ENCODE data around the gene ZBTB33. TPM values are rescaled to one million over a fixed set of nuclear protein-coding genes. Genes with fewer than 3 reads are reported as not detected.

The ZBTB33 gene
- total and polyA plus RNA-seq, 2 of the 13 experiments (the other 11 are each of a cell fraction or from before 2014, with no cell fraction given): 6.5 to 20.2 TPM

- no peak for TF ChIP-seq MED13 (CRISPR knock-in tag; IDR thresholded peaks at IDR 0.05)
- no peak for TF ChIP-seq FOSL1 (CRISPR knock-in tag; IDR thresholded peaks at IDR 0.05; ENCODE audit: borderline replicate concordance)
- no peak for TF ChIP-seq ZNF800 (CRISPR knock-in tag; IDR thresholded peaks at IDR 0.05)
- TF ChIP-seq AFF4 (CRISPR knock-in tag; IDR thresholded peaks at IDR 0.05): no peak
- no peak for TF ChIP-seq KMT2B (CRISPR knock-in tag; IDR thresholded peaks at IDR 0.05)
- TF ChIP-seq ZNF33A (CRISPR knock-in tag; IDR thresholded peaks at IDR 0.05; ENCODE audit: borderline replicate concordance): no peak
- TF ChIP-seq RXRA (CRISPR knock-in tag; IDR thresholded peaks at IDR 0.05): peak; percentile 78; the same call in 1 of the 2 replicates
- peak; percentile 80; the same call in 1 of the 2 replicates for TF ChIP-seq ISL2 (CRISPR knock-in tag; IDR thresholded peaks at IDR 0.05)
- no peak for TF ChIP-seq ZBED4 (CRISPR knock-in tag; IDR thresholded peaks at IDR 0.05; ENCODE audit: borderline replicate concordance)
- TF ChIP-seq RARG (CRISPR knock-in tag; IDR thresholded peaks at IDR 0.05; ENCODE audit: low read depth): no peak
- TF ChIP-seq SRSF1 (optimal IDR thresholded peaks at IDR 0.05; ENCODE audit: low read depth, low read length): no peak
- TF ChIP-seq ZFY (CRISPR knock-in tag; IDR thresholded peaks at IDR 0.05): peak; percentile 58; the same call in 1 of the 2 replicates
- TF ChIP-seq ZNF772 (CRISPR knock-in tag; IDR thresholded peaks at IDR 0.05): no peak
- no peak for TF ChIP-seq FOXA1 (IDR thresholded peaks at IDR 0.05)
- TF ChIP-seq FOXA1 (CRISPR knock-in tag; IDR thresholded peaks at IDR 0.05): peak; percentile 6; the same call in 1 of the 2 replicates
- peak; percentile 38; the same call in 1 of the 2 replicates for TF ChIP-seq HDAC1 (CRISPR knock-in tag; IDR thresholded peaks at IDR 0.05)
- TF ChIP-seq NR2C2 (CRISPR knock-in tag; IDR thresholded peaks at IDR 0.05; ENCODE audit: borderline replicate concordance): 0 out of 2 replicates have a peak, but pooled peaks have one; percentile 50
- no peak for TF ChIP-seq ZNF567 (CRISPR knock-in tag; IDR thresholded peaks at IDR 0.05; ENCODE audit: borderline replicate concordance)
These were observed 36.3 kb downstream of the ZBTB33 start (continued) for GRCh38 chrX:120286733-120287512.

All from HepG2 (cell line).